ENCODE data around the gene WAC. TPM values are rescaled to one million over a fixed set of nuclear protein-coding genes. Genes with fewer than 3 reads are reported as not detected.

The WAC gene
- total and polyA plus RNA-seq, 2 experiments from 2014 or later = 59.4 to 116 TPM

DNA sequence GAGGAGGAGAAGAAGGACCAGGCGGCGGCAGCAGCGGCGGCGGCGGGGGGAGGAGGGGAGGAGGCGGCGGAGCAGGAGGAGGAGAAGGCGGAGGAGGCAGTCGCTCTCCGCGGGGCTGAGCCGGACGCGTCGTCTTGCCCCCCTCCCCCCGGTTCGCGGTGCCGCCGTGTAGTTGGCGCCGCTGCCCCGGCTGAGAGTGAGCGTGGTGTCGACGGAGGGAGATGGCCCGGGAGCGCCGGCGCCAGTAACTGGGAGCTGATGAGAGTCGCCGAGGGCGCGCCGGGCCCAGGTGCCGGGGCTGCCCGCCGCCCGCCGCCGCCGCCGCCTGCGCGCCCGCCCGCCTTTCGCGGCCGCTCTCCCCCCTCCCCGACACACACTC, 257 bp downstream of the WAC start (continued):
- TF ChIP-seq, protein P1, sequence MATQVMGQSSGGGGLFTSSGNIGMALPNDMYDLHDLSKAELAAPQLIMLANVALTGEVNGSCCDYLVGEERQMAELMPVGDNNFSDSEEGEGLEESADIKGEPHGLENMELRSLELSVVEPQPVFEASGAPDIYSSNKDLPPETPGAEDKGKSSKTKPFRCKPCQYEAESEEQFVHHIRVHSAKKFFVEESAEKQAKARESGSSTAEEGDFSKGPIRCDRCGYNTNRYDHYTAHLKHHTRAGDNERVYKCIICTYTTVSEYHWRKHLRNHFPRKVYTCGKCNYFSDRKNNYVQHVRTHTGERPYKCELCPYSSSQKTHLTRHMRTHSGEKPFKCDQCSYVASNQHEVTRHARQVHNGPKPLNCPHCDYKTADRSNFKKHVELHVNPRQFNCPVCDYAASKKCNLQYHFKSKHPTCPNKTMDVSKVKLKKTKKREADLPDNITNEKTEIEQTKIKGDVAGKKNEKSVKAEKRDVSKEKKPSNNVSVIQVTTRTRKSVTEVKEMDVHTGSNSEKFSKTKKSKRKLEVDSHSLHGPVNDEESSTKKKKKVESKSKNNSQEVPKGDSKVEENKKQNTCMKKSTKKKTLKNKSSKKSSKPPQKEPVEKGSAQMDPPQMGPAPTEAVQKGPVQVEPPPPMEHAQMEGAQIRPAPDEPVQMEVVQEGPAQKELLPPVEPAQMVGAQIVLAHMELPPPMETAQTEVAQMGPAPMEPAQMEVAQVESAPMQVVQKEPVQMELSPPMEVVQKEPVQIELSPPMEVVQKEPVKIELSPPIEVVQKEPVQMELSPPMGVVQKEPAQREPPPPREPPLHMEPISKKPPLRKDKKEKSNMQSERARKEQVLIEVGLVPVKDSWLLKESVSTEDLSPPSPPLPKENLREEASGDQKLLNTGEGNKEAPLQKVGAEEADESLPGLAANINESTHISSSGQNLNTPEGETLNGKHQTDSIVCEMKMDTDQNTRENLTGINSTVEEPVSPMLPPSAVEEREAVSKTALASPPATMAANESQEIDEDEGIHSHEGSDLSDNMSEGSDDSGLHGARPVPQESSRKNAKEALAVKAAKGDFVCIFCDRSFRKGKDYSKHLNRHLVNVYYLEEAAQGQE (IDR thresholded peaks at IDR 0.05; ENCODE audit: unreplicated experiment) = no peak
- TF ChIP-seq, protein P2, sequence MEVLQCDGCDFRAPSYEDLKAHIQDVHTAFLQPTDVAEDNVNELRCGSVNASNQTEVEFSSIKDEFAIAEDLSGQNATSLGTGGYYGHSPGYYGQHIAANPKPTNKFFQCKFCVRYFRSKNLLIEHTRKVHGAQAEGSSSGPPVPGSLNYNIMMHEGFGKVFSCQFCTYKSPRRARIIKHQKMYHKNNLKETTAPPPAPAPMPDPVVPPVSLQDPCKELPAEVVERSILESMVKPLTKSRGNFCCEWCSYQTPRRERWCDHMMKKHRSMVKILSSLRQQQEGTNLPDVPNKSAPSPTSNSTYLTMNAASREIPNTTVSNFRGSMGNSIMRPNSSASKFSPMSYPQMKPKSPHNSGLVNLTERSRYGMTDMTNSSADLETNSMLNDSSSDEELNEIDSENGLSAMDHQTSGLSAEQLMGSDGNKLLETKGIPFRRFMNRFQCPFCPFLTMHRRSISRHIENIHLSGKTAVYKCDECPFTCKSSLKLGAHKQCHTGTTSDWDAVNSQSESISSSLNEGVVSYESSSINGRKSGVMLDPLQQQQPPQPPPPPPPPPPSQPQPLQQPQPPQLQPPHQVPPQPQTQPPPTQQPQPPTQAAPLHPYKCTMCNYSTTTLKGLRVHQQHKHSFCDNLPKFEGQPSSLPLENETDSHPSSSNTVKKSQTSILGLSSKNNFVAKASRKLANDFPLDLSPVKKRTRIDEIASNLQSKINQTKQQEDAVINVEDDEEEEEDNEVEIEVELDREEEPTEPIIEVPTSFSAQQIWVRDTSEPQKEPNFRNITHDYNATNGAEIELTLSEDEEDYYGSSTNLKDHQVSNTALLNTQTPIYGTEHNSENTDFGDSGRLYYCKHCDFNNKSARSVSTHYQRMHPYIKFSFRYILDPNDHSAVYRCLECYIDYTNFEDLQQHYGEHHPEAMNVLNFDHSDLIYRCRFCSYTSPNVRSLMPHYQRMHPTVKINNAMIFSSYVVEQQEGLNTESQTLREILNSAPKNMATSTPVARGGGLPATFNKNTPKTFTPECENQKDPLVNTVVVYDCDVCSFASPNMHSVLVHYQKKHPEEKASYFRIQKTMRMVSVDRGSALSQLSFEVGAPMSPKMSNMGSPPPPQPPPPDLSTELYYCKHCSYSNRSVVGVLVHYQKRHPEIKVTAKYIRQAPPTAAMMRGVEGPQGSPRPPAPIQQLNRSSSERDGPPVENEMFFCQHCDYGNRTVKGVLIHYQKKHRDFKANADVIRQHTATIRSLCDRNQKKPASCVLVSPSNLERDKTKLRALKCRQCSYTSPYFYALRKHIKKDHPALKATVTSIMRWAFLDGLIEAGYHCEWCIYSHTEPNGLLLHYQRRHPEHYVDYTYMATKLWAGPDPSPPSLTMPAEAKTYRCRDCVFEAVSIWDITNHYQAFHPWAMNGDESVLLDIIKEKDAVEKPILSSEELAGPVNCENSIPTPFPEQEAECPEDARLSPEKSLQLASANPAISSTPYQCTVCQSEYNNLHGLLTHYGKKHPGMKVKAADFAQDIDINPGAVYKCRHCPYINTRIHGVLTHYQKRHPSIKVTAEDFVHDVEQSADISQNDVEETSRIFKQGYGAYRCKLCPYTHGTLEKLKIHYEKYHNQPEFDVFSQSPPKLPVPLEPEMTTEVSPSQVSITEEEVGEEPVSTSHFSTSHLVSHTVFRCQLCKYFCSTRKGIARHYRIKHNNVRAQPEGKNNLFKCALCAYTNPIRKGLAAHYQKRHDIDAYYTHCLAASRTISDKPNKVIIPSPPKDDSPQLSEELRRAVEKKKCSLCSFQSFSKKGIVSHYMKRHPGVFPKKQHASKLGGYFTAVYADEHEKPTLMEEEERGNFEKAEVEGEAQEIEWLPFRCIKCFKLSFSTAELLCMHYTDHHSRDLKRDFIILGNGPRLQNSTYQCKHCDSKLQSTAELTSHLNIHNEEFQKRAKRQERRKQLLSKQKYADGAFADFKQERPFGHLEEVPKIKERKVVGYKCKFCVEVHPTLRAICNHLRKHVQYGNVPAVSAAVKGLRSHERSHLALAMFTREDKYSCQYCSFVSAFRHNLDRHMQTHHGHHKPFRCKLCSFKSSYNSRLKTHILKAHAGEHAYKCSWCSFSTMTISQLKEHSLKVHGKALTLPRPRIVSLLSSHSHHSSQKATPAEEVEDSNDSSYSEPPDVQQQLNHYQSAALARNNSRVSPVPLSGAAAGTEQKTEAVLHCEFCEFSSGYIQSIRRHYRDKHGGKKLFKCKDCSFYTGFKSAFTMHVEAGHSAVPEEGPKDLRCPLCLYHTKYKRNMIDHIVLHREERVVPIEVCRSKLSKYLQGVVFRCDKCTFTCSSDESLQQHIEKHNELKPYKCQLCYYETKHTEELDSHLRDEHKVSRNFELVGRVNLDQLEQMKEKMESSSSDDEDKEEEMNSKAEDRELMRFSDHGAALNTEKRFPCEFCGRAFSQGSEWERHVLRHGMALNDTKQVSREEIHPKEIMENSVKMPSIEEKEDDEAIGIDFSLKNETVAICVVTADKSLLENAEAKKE (CRISPR knock-in tag; IDR thresholded peaks at IDR 0.05) = no peak
- TF ChIP-seq EZH2 (IDR thresholded peaks at IDR 0.05; ENCODE audit: low read depth, unreplicated experiment) = no peak
- TF ChIP-seq ZNF114 (CRISPR knock-in tag; IDR thresholded peaks at IDR 0.05) = no peak
- TF ChIP-seq NANOG (IDR thresholded peaks at IDR 0.05; ENCODE audit: borderline replicate concordance) = no peak
